HL-60 (cell line): ENCODE measurements around the gene PLPP7.

ENCODE experiments used
- DNase-seq, 2 experiments: peaks; one replicate each; pipeline ENCODE4 v3.0.0-alpha.2; 2010 to 2020; ENCODE audit warnings: low read depth in 1 of 2, low spot score in 1 of 2
- H3K27ac ChIP-seq: fragments of 250-450 bp; sonication (Bioruptor Pico); replicated peaks from 2 replicates; pipeline ENCODE4 v1.5.1; 2020; ENCODE audit warnings: mild to moderate bottlenecking, moderate library complexity
- H3K27me3 ChIP-seq: fragments of 250-450 bp; sonication (Bioruptor Pico); 2 replicates; pipeline ENCODE4 v1.5.1; 2021; ENCODE audit warnings: mild to moderate bottlenecking, moderate library complexity; ENCODE audit not compliant: insufficient read depth, poor library complexity, severe bottlenecking
- H3K4me3 ChIP-seq: replicated peaks from 2 replicates; pipeline ENCODE4 v1.5.1; 2011; ENCODE audit warnings: mild to moderate bottlenecking, control low read depth, low read length; ENCODE audit not compliant: insufficient read depth
- CTCF ChIP-seq: IDR thresholded peaks from one replicate; pipeline ENCODE4 v1.5.1; 2011; ENCODE audit warnings: low read length, control low read depth, inconsistent platforms; ENCODE audit not compliant: insufficient read depth
- GABPA ChIP-seq: IDR thresholded peaks from 2 replicates; pipeline ENCODE4 v1.6.1; 2012; ENCODE audit warnings: low read depth
- POLR2AphosphoS5 ChIP-seq: IDR thresholded peaks from 2 replicates; pipeline ENCODE4 v1.6.1; 2012; ENCODE audit warnings: low read depth
- REST ChIP-seq: IDR thresholded peaks from 2 replicates; pipeline ENCODE4 v1.6.1; 2012; ENCODE audit warnings: low read depth; ENCODE audit not compliant: insufficient replicate concordance
- SPI1 ChIP-seq: IDR thresholded peaks from 2 replicates; pipeline ENCODE4 v1.6.1; 2012; ENCODE audit warnings: low read depth, mild to moderate bottlenecking, borderline replicate concordance

PLPP7 gene

GRCh38 chr9:131302244-131303075 is 12.9 kb downstream of the PLPP7 start:
- Histone ChIP-seq H3K27ac (no peak overlapping the region), H3K27me3 (no peaks in the 10 kb centered on the region), H3K4me3 (no peak overlapping the region)
- TF ChIP-seq CTCF, result no peak
- peak; percentile 83 for TF ChIP-seq SPI1
- DNase-seq, result peak in 1 of 2 experiments; percentile 49

DNA sequence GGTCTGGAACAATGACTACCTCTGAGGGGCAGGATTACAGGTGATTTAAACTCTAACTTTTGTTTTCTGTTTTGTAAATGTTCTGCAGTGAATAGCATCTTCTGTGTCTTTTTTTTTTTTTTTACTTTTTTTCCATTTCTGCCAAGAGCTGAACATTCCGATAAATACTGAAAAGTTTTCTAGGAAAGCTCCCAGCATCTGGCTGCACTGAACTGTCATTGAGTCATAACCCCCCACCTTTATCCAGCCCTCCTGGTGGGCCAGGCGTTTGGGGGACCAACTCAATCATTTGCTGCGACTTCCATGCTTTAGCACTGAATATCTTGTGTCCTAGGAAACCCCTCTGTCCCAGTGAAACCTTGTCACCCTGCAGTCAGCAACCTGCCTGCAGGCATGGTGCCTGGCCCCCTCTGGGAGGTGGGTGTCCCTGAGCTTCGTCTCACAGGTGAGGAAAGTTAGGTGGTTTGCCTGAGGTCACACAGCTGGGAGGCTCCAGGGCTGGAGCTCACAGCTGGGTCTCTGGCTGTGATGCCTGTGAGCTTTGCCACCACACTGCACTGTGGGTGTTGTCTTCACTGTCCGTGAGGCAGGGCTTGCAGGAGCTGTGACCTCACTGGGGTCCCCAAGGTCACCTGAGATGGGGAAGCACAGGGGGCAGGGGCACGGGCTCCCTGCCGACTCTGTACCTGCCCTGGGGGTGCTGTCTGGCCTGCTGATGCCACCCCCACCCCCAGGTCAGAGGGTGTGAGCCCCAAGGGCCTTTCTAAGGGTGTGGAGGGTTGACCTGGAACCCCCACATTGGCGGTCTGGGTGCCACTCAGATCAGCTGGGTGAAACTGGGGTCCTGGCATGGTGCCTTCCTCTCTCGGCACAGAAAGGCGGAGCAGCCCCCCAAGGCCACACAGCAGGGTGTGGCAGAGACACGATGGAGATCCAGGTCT is 14.1 kb downstream of the PLPP7 start:
- Histone ChIP-seq H3K27me3 (no peaks in the 10 kb centered on the region), H3K4me3 (no peak overlapping the region), H3K27ac (no peak overlapping the region)
- no peak for DNase-seq
- TF ChIP-seq GABPA, result no peak
- no peak for TF ChIP-seq REST
- no peak for TF ChIP-seq CTCF
- TF ChIP-seq POLR2AphosphoS5, result no peak
- TF ChIP-seq SPI1, result no peak

DNA sequence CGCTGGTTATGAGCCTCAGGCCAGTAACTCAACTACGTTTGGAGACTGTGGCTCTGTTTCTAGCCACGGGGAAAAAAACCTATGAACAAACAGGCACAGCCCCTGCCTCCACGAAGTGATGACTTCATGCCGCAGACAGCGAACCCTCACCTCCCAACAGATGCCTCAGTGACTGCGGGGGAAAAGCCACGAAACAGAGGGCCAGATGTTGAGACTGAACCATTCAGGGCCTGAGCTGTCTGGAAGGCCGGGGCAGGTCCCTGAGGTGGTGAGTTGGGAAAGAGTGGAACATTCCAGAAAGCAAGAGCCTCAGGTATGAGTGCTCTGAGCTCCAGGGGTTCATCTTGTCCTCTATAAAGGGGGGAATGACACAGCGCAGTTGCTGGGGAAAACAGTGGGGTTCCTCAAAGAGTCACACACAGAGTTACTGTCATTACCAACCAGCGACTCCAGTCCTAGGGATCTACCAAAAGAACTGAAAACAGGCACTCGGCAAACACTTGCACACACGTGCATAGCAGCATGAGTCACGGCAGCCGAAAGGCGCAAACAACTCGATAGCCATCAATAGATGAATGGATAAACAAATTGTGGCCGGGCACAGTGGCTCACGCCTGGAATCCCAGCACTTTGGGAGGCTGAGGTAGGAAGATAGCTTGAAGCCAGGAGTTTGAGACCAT is 15.3 kb downstream of the PLPP7 start:
- no peak overlapping the region for H3K27ac ChIP-seq
- no peak overlapping the region for H3K4me3 ChIP-seq
- H3K27me3 ChIP-seq, result no peaks in the 10 kb centered on the region
- no peak for DNase-seq
- no peak for TF ChIP-seq SPI1
- TF ChIP-seq POLR2AphosphoS5, result no peak
- TF ChIP-seq GABPA, result no peak
- TF ChIP-seq CTCF, result no peak
- TF ChIP-seq REST, result no peak
